ENCODE results near the gene FKBP15.

- TF ChIP-seq CTCF (conservative IDR thresholded peaks at IDR 0.05; ENCODE audit: low read depth, low read length) = no peak
- TF ChIP-seq EZH2 (IDR thresholded peaks at IDR 0.05; ENCODE audit: borderline replicate concordance, low read depth, low read length, poor library complexity, severe bottlenecking) = no peak
Measured at GRCh38 chr9:113184539-113184938, 36.5 kb downstream of the FKBP15 start.

Data from A673 (cell line).